HepG2 (cell line): ENCODE results near the gene RSPH4A. TPM values are rescaled to one million over a fixed set of nuclear protein-coding genes. Genes with fewer than 3 reads are reported as not detected.

Experiments
- ATAC-seq: fragments of 200-7000 bp; cut with Tn5 transposase; 3 replicates; pipeline ENCODE4 v1.9.1; 2020; ENCODE audit warnings: mild to moderate bottlenecking, moderate library complexity
- BruUV-seq: library from RNA; stranded (reverse); fragments of 400-500 nt; replicated peaks from 2 replicates; lab custom pipeline; 2021; lab: Mats Ljungman, UMichigan
- CTCF ChIA-PET: fragments of 300-600 bp; formaldehyde crosslinking; extraction: SDS; loops from one replicate; lab custom pipeline; 2021; ENCODE audit warnings: low total read pairs, inconsistent platforms, low intra/inter-chr PET ratio; lab: Yijun Ruan, JAX
- POLR2A ChIA-PET: fragments of 350-600 bp; sonication (Branson Sonifier 250); formaldehyde crosslinking; loops from one replicate; lab custom pipeline; 2020; ENCODE audit warnings: antibody characterized with exemption, inconsistent platforms; lab: Yijun Ruan, JAX
- DNase-seq: peaks from one replicate; pipeline ENCODE4 v3.0.0-alpha.2; 2015; ENCODE audit warnings: low spot score
- FAIRE-seq: peaks from 3 replicates; lab custom pipeline; 2011; peaks lifted over from hg19 to GRCh38; lab: Jason Lieb, UNC
- H2AFZ ChIP-seq: one replicate; pipeline ENCODE4 v1.6.1; 2011; ENCODE audit warnings: low read length, inconsistent platforms
- H3K27ac ChIP-seq: fragments of 300-600 bp; 3 replicates; pipeline ENCODE4 v1.8.0; 2011; ENCODE audit warnings: mixed run types, mild to moderate bottlenecking, mixed read lengths, low read length, inconsistent platforms; ENCODE audit not compliant: insufficient read depth; ENCODE audit errors: extremely low read length
- H3K27me3 ChIP-seq, 2 experiments: fragments of 200-600 bp in 1 of 2; 2 replicates in 1 of 2; 3 replicates in 1 of 2; pipeline versions ENCODE4 v1.6.0 to v1.8.0; 2011; ENCODE audit warnings: low read length in 2 of 2, mild to moderate bottlenecking in 2 of 2, moderate library complexity in 2 of 2, inconsistent platforms in 1 of 2; ENCODE audit not compliant: insufficient read depth in 2 of 2, control insufficient read depth in 1 of 2
- H3K36me3 ChIP-seq, 2 experiments: fragments of 200-600 bp in 1 of 2; replicated peaks in 1 of 2; 2 replicates in 1 of 2; 3 replicates in 1 of 2; pipeline versions ENCODE4 v1.5.1 to v1.8.0; 2011; ENCODE audit warnings: low read length in 2 of 2, inconsistent platforms in 1 of 2; ENCODE audit not compliant: insufficient read depth in 2 of 2, control insufficient read depth in 1 of 2
- H3K4me1 ChIP-seq: 2 replicates; pipeline ENCODE4 v1.5.1; 2012; ENCODE audit warnings: low read length, inconsistent platforms; ENCODE audit not compliant: insufficient read depth
- H3K4me2 ChIP-seq: 2 replicates; pipeline ENCODE4 v1.6.0; 2011; ENCODE audit warnings: low read depth, low read length, inconsistent platforms
- H3K4me3 ChIP-seq, 3 experiments: fragments of 200-600 bp in 1 of 3; sonication (generic), shearing (Covaris generic) in 1 of 3; replicated peaks in 1 of 3; 2 replicates each; pipeline ENCODE4 v1.5.1; 2011 to 2016; ENCODE audit warnings: low read length in 3 of 3, inconsistent platforms in 2 of 3, low read depth in 2 of 3, mild to moderate bottlenecking in 2 of 3, control low read depth in 1 of 3, mixed read lengths in 1 of 3; ENCODE audit not compliant: insufficient read depth in 1 of 3
- H3K79me2 ChIP-seq: one replicate; pipeline ENCODE4 v1.6.1; 2011; ENCODE audit warnings: low read length, inconsistent platforms; ENCODE audit not compliant: insufficient read depth
- H3K9ac ChIP-seq: 2 replicates; pipeline ENCODE4 v1.6.0; 2011; ENCODE audit warnings: mild to moderate bottlenecking, low read depth, low read length, inconsistent platforms; ENCODE audit not compliant: insufficient read depth
- H3K9me3 ChIP-seq: 2 replicates; pipeline ENCODE4 v1.5.1; 2012; ENCODE audit warnings: mild to moderate bottlenecking, low read length
- H4K20me1 ChIP-seq: 2 replicates; pipeline ENCODE4 v1.6.0; 2011; ENCODE audit warnings: inconsistent platforms, mild to moderate bottlenecking, low read length, moderate library complexity; ENCODE audit not compliant: insufficient read depth
- CAMTA2 ChIP-seq: sonication (generic); formaldehyde crosslinking; IDR thresholded peaks from 2 replicates; pipeline ENCODE4 v1.4.0; 2020; ENCODE audit warnings: mild to moderate bottlenecking, missing genetic modification reagents, borderline replicate concordance
- CENPX ChIP-seq: sonication (generic); formaldehyde crosslinking; IDR thresholded peaks from 2 replicates; pipeline ENCODE4 v1.9.0; 2021; ENCODE audit warnings: mild to moderate bottlenecking, missing genetic modification reagents, moderate library complexity
- CREM ChIP-seq, 2 experiments: sonication (generic) in 1 of 2; formaldehyde crosslinking in 1 of 2; IDR thresholded peaks; 2 replicates each; pipeline versions ENCODE4 v1.4.0 to v1.6.1; 2016 to 2020; ENCODE audit warnings: antibody characterized with exemption in 1 of 2, mild to moderate bottlenecking in 1 of 2, missing genetic modification reagents in 1 of 2
- IRF2 ChIP-seq: IDR thresholded peaks from 2 replicates; pipeline ENCODE4 v1.6.1; 2018; ENCODE audit warnings: missing genetic modification reagents, missing compliant biosample characterization
- KMT2A ChIP-seq: sonication (generic); formaldehyde crosslinking; IDR thresholded peaks from 2 replicates; pipeline ENCODE4 v1.4.0; 2020; ENCODE audit warnings: missing genetic modification reagents
- SMC3 ChIP-seq: IDR thresholded peaks from 2 replicates; pipeline ENCODE4 v1.6.1; 2011; ENCODE audit warnings: low read length, improper control_type of control experiment
- TRIM24 ChIP-seq: sonication (generic); formaldehyde crosslinking; IDR thresholded peaks from 2 replicates; pipeline ENCODE4 v1.8.0; 2022; ENCODE audit warnings: mild to moderate bottlenecking, missing genetic modification reagents
- ZNF121 ChIP-seq: sonication (generic); formaldehyde crosslinking; IDR thresholded peaks from 2 replicates; pipeline ENCODE4 v1.5.0; 2020; ENCODE audit warnings: mild to moderate bottlenecking, missing genetic modification reagents
- ZNF766 ChIP-seq: sonication (generic); formaldehyde crosslinking; IDR thresholded peaks from 2 replicates; pipeline ENCODE4 v1.5.0; 2020; ENCODE audit warnings: missing genetic modification reagents, borderline replicate concordance
- ZNF776 ChIP-seq: sonication (generic); formaldehyde crosslinking; IDR thresholded peaks from 2 replicates; pipeline ENCODE4 v1.4.0; 2020; ENCODE audit warnings: mild to moderate bottlenecking, missing genetic modification reagents
- WGBS: methylation state at CpG from one replicate; pipeline ENCODE4 v1.1.6; 2017; ENCODE audit warnings: low lambda C conversion rate; 5-methylcytosine and 5-hydroxymethylcytosine counted together
- in situ Hi-C: cut with HindIII; loops from 2 replicates; pipeline ENCODE4 v1.10.0; 2017; ENCODE audit warnings: low pct_unique_long_range_greater_than_20kb; ENCODE audit not compliant: extremely low pct_ligation_motif_present
- intact Hi-C: fragments of 100-400 bp; cut with micrococcal nuclease; formaldehyde crosslinking; loops from one replicate; pipeline ENCODE4 v1.10.0; 2022; ENCODE audit not compliant: unreplicated experiment
- polyA plus RNA-seq, 8 experiments: library from polyadenylated mRNA; depleted of rRNA in 3 of 8; stranded (reverse) in 7 of 8; unstranded in 1 of 8; fragments of >200 nt; fragmentation: Illumina TruSeq in 4 of 8; extraction: Trizol in 4 of 8; gene quantifications; 2 replicates each; pipeline versions ENCODE4 v1.2.1 to v1.2.3, GENCODE V29; 2011 to 2016; ENCODE audit warnings: low read depth in 4 of 8, missing spikeins in 1 of 8, mixed read lengths in 1 of 8; ENCODE audit not compliant: insufficient read depth in 1 of 8
- total RNA-seq, 5 experiments: library from RNA; depleted of rRNA; stranded (reverse); fragments of >200 nt; fragmentation: Illumina TruSeq; extraction: Trizol; gene quantifications; 2 replicates each; pipeline ENCODE4 v1.2.3, GENCODE V29; 2016; ENCODE audit warnings: low read depth in 1 of 5
- TF ChIP-seq, protein P1 (sequence below): sonication (generic); formaldehyde crosslinking; IDR thresholded peaks from 2 replicates; pipeline ENCODE4 v1.4.0; 2020; ENCODE audit warnings: missing genetic modification reagents, borderline replicate concordance
- TF ChIP-seq, protein P2 (sequence below): sonication (generic); formaldehyde crosslinking; IDR thresholded peaks from 2 replicates; pipeline ENCODE4 v1.4.0; 2020; ENCODE audit warnings: missing genetic modification reagents
- TF ChIP-seq, protein P3 (sequence below): sonication (generic); formaldehyde crosslinking; IDR thresholded peaks from 2 replicates; pipeline ENCODE4 v1.5.0; 2020; ENCODE audit warnings: missing genetic modification reagents
- TF ChIP-seq, protein P4 (sequence below): sonication (generic); formaldehyde crosslinking; IDR thresholded peaks from 2 replicates; pipeline ENCODE4 v1.5.0; 2020; ENCODE audit warnings: missing genetic modification reagents

Gene RSPH4A
- total and polyA plus RNA-seq, 2 of the 13 experiments (the other 11 are each of a cell fraction or from before 2014, with no cell fraction given), result 0.24 to 0.40 TPM

DNA sequence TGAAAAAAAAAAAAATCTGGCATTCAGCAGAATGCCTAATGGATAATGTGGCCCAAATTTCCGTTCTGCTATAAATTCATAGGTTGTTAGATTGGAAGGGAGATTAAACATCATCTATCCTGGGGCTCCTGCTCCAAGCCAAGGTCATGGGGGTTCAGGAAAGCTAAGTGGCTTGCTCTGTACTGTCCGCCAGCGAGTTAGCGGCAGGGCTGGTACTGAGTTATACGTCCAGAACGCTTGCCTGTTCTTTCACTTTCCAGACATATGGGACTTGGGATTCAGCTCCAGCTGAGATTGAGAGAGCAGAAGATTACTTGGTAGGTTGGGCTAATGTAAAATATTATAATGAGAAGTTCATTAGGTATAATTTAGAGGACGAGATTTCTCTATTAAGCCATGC, 44.1 kb upstream of the RSPH4A start (continued):
- TF ChIP-seq, protein P1, sequence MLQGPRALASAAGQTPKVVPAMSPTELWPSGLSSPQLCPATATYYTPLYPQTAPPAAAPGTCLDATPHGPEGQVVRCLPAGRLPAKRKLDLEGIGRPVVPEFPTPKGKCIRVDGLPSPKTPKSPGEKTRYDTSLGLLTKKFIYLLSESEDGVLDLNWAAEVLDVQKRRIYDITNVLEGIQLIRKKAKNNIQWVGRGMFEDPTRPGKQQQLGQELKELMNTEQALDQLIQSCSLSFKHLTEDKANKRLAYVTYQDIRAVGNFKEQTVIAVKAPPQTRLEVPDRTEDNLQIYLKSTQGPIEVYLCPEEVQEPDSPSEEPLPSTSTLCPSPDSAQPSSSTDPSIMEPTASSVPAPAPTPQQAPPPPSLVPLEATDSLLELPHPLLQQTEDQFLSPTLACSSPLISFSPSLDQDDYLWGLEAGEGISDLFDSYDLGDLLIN (CRISPR knock-in tag), result no peak
- TF ChIP-seq, protein P2, sequence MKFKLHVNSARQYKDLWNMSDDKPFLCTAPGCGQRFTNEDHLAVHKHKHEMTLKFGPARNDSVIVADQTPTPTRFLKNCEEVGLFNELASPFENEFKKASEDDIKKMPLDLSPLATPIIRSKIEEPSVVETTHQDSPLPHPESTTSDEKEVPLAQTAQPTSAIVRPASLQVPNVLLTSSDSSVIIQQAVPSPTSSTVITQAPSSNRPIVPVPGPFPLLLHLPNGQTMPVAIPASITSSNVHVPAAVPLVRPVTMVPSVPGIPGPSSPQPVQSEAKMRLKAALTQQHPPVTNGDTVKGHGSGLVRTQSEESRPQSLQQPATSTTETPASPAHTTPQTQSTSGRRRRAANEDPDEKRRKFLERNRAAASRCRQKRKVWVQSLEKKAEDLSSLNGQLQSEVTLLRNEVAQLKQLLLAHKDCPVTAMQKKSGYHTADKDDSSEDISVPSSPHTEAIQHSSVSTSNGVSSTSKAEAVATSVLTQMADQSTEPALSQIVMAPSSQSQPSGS (CRISPR knock-in tag), result no peak
- TF ChIP-seq CREM (IDR thresholded peaks at IDR 0.05), result no peak
- no peak for TF ChIP-seq CREM (CRISPR knock-in tag; IDR thresholded peaks at IDR 0.05)
- TF ChIP-seq IRF2 (CRISPR knock-in tag), result peak; percentile 15; the same call in 1 of the 2 replicates
- no peak for TF ChIP-seq CAMTA2
- TF ChIP-seq KMT2A (CRISPR knock-in tag), result peak; percentile 64

DNA sequence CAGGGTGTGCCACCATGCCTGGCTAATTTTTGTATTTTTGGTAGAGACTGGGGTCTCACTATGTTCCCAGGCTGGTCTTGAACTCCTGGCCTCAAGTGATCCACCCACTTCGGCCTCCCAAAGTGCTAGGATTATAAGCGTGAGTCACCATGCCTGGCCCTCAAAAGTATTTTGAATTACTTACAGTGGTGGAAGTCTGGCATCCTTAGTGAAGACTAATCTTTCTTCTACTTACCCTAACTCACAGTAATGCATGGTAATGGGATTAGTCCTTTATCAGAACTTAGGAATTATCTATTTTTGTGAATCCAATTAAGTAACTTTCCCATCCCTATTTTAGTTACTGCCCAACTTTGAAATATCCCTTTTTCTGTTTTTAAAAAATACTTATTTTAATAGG, 41.1 kb upstream of the RSPH4A start:
- intact Hi-C loops, result no loop called here
- Histone ChIP-seq H3K79me2 (peaks cover 63% of the 10 kb centered on the region), H3K4me2 (no peak overlapping the region), H3K9ac (no peak overlapping the region), H3K9me3 (no peaks in the 10 kb centered on the region), H4K20me1 (no peaks in the 10 kb centered on the region), H3K27ac (no peak overlapping the region), H2AFZ (no peak overlapping the region), H3K4me1 (peaks cover 27% of the 10 kb centered on the region), H3K36me3 (peaks cover 0 to 1% of the 10 kb centered on the region in 2 experiments; a peak in 3 of 5 replicates), H3K27me3 (no peaks in the 10 kb centered on the region; a peak in 1 of 5 replicates), H3K4me3 (no peak overlapping the region)
- ATAC-seq (no peak), FAIRE-seq (no peak), DNase-seq (no peak)
- CTCF ChIA-PET, result no interaction called here
- TF ChIP-seq SMC3 (no peak), ZNF121 (no peak), TRIM24 (no peak), CENPX (no peak), ZNF776 (CRISPR knock-in tag) (no peak), ZNF766 (CRISPR knock-in tag) (no peak)
- TF ChIP-seq, protein P3, sequence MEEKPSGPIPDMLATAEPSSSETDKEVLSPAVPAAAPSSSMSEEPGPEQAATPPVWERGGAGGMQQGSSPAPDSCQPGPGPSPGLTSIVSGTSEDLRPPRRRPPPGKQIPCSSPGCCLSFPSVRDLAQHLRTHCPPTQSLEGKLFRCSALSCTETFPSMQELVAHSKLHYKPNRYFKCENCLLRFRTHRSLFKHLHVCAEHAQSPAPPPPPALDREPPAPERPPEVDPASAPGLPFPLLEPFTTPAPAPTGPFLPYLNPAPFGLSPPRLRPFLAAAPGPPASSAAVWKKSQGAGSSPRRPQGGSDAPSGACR, result no peak
- TF ChIP-seq, protein P4, sequence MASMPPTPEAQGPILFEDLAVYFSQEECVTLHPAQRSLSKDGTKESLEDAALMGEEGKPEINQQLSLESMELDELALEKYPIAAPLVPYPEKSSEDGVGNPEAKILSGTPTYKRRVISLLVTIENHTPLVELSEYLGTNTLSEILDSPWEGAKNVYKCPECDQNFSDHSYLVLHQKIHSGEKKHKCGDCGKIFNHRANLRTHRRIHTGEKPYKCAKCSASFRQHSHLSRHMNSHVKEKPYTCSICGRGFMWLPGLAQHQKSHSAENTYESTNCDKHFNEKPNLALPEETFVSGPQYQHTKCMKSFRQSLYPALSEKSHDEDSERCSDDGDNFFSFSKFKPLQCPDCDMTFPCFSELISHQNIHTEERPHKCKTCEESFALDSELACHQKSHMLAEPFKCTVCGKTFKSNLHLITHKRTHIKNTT (CRISPR knock-in tag), result no peak
- POLR2A ChIA-PET, result no interaction called here
- BruUV-seq, result no TSS peak
- in situ Hi-C loops, result no loop called here
- 97% methylated on average over 2 of the region's 2 CpGs for WGBS
